22Rv1 (cell line): ENCODE data around the gene SLC35G4.

Experiments used
- CTCF ChIP-seq: fragments of 450-650 bp; IDR thresholded peaks from 2 replicates; pipeline ENCODE4 v1.5.1; 2017; ENCODE audit warnings: mild to moderate bottlenecking
- ZFX ChIP-seq: fragments of 450-650 bp; IDR thresholded peaks from 2 replicates; pipeline ENCODE4 v1.6.1; 2017; ENCODE audit warnings: antibody characterized with exemption, borderline replicate concordance

GRCh38 chr18:11607906-11608305 lies 1.5 kb upstream of the SLC35G4 start:
- TF ChIP-seq CTCF (no peak), ZFX (no peak)
